HG02852 (cell line): ENCODE data around the gene IL1R2.

Experiments used
- ATAC-seq: cut with Tn5 transposase; IDR thresholded peaks from one replicate; pipeline ENCODE4 v1.9.1; 2021; ENCODE audit warnings: mild to moderate bottlenecking, moderate library complexity; ENCODE audit not compliant: unreplicated experiment

Gene IL1R2, protein sequence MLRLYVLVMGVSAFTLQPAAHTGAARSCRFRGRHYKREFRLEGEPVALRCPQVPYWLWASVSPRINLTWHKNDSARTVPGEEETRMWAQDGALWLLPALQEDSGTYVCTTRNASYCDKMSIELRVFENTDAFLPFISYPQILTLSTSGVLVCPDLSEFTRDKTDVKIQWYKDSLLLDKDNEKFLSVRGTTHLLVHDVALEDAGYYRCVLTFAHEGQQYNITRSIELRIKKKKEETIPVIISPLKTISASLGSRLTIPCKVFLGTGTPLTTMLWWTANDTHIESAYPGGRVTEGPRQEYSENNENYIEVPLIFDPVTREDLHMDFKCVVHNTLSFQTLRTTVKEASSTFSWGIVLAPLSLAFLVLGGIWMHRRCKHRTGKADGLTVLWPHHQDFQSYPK

GRCh38 chr2:101991721-101992145, at the start of gene IL1R2:
Gene IL1R2 (plus strand): TSS chr2:101991960. CDS start chr2:102008576, 16,616 bp downstream.
- no peak for ATAC-seq

- ATAC-seq = no peak
Observed at GRCh38 chr2:101942851-101943250, 48.9 kb upstream of the IL1R2 start.

GRCh38 chr2:101946372-101947039, 45.3 kb upstream of the IL1R2 start:
- ATAC-seq = no peak

GRCh38 chr2:101947374-101947773, 44.4 kb upstream of the IL1R2 start:
- ATAC-seq = no peak

GRCh38 chr2:101948625-101949155, 43.1 kb upstream of the IL1R2 start:
- ATAC-seq = no peak

DNA sequence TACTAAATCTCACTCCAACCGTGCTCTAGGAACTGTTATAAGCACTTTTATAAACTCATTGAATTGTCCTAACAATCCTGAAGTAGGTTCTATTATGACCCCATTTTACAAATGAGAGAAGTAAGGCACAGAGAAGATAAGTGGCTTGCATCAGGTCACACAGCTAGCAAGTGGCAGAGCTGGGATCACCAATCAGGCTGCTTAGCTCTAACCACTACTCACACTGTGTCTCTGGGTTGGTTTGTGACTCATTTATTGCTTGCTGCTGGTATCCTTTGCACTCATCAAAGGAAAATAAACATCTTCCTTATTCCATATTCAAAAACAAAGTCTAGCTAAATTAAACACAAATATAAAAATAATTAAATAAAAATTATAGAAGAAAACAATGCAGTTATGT, 42.5 kb upstream of the IL1R2 start:
- no peak for ATAC-seq

DNA sequence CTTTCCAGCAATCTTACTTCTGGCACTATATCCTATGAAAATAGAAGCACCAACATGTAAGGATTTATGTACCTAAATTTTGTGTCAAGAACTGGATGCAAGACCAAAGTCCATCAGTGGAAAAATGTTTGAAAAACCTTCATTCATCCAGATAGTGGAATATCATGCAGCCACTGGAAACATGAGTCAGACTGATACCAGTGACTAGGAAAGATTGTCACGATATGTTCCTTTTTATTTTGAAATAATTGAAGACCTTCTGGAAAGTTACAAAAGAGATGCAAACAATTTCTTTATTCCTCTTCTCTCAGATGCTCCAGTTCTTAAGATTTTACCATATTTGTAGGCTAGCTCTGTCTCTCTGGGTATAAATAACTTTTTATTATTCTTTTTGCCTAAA, 40.5 kb upstream of the IL1R2 start:
- no peak for ATAC-seq

DNA sequence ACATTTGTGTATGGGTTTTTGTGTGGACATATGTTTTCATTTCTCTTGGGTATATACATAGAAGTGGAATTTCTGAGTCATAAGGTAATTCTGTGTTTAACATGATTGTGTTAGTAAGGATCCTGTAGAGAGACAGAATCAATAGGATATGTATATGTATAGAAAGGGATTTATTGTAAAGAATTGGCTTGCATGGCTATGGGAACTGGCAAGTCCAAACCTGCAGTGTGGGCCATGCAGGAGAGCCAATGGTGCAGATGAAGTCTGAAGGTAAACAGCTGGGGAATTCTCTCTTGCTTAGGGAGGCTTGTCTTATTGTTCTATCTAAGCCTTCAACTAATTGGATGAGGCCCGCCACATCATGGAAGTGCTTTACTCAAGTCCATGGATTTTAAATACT, 39.2 kb upstream of the IL1R2 start:
- no peak for ATAC-seq

DNA sequence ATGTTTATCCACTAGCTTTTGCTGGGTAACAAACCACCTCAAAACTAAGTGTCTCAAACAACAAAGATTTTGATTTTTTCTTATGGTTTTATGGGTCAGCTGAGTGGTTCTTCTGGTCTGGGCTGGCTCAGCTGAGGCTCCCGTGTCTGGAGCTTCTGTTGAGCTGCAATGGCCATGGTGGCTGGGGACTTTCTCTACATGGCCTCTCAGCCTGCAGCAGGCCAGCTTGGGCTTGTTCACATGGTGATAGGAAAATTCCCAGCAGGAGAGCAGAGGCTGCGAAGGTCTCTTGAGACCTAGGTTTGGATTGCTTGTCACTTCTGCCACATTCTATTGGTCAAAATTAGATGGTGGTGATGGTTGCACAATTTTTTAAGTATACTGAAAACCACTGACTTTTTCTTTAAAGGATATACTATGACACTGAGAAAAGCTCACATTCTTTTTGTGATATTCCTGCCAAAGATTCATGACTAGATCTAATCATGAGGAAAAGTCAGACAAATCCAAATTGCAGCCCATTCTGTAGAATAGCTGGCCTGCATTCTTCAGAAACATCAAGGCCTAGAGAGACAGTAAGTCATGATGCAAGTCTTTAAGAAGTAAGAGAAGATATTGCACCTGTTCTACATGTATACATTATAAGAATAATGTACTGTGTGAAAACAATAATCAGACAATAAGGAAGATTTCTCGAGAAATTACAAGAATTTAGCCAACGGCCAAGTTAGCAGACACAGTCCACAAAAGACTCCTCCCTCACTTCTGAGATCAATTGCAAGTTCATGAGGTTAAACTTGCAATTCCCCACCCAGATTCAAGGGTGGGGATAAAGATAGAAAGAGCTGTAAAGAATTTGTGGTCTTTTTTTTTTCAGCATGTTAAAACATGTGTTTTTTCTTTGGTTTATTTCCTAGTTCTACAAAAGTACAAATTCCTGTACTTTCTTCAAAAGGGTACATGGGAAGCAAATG, 35.0 kb upstream of the IL1R2 start:
- no peak for ATAC-seq

- no peak for ATAC-seq
Observed at GRCh38 chr2:101958061-101958460, 33.7 kb upstream of the IL1R2 start.

GRCh38 chr2:101960819-101961337, 30.9 kb upstream of the IL1R2 start:
- no peak for ATAC-seq

DNA sequence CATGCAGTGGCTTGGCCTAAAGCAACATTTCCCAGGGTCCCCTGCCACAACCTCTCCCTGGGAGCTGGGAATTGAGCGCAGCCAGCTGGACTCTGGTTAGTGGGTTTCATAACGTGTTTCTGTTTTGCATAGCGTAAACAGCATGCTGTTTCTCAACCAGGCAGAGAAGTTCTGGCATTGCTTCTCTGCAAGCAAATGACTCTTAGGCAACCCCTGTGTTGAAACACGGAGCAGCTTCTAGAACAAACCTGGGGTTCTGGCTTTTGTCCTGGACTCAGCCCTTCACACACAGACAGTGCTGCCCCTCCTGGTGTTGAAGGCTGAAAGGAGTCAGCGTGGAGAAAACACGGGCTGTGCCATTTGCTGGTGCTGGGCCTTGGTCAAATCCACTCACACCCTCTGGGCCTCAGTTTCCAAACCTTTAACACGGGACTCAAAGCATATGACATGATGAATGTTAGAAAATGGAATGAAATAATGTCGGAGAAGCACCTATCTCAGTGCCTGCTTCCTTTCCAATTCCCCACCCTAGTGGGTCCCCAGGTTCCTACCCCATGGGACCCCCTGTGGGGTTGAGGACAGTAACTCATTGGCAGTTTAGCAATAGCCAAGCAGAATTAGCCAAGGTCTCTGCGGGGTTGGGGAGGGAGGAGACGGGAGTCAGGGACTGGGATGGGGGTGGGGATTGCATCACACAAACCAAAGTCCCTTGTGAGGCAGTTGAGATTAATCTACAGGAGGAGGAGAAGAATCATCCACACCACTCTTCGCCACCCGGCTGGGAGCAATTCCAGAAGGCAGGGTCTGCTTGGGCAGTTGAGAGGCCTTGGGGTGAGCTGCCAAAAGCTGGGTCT, 30.2 kb upstream of the IL1R2 start:
- ATAC-seq = no peak

DNA sequence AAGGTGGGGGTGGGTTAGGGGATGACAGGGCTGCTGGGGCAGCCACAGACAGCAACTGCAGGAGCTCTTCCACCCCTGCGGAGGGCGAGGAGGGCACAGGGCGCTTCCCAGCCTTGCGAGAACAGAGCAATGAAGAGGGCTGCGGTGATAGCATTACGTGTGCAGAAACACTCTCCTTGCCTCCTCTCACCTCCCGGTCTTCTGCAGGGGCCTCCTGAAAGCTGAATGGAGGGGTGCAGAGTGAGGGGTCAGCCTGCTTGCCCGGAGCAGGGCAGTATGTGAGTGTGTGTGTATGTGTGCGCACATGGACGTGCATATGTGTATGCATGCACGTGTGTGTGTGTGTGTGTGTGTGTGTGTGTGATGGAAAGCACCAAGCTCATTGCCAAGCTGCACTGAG, 29.5 kb upstream of the IL1R2 start:
- no peak for ATAC-seq

DNA sequence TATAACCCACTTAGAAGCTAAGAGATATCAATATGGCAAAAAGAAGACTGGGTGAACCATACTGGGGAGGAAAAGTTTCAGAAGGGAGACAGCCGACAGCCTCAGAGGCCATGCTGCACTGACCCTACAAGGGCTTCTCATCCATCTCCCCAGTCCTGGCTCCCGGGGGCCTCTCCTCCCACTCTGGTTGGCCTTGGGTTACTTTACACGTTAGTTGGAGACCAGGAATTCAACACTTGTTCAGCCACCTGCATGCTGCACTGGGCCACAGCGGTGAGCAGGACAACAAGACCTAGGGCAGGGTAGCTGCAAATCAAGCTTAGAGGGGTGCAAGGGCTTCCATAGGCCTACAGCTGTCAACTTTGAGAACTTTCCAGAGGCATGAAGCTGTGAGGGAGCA, 28.6 kb upstream of the IL1R2 start:
- ATAC-seq = no peak

DNA sequence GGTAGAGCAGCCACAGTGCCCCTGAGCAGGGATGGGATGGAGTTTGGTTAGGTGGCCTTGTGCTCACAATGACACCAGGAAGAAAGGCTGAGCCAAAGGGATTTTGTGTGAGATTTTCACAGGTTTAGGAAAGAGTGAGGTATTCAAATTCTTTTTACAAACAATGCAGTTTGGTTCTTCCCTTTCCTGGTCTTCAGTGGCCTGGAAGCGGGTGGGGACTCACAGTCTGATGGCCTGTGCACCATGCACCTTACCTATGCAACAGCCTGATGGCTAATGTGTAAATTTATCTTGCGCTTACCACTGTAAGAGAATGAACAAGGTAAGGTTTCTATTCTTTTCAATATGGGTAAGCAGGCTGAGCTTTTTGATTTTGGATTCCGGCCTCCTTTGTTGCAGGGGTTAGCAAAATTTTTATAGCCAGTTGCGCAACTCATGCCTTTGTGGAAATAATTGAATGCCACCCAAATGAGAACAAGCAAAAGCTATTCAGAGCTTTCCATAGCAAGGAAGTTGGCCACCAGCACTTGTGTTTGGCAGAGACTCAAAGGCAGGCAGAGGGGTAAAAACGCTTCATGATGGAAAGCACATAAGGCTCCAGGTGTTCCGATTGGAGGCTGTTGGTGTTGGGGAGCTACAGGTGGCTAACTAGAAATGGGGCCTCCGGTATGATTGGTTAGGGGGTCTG, 23.8 kb upstream of the IL1R2 start:
- no peak for ATAC-seq

DNA sequence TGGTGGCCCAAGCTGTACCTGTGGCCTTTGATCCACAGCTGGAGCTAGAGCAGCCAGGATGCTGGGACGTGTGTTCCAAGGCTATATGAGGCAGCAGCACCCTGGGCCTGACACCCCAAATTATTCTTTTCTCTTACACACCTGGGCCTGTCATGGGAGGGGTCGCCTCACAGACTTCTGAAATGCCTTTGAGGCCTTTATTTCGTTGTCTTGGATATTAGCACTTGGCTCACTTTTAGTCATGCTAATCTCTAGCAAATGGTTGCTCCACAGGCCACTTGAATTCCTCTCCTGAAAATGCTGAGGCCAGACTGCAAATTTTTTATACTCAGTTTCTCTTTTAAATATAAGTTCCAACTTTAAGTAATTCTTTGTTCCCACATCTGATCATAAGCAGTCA, 22.0 kb upstream of the IL1R2 start:
- ATAC-seq = no peak

- no peak for ATAC-seq
Observed at GRCh38 chr2:101970901-101971300, 20.9 kb upstream of the IL1R2 start.

- ATAC-seq = no peak
Observed at GRCh38 chr2:101971836-101972235, 19.9 kb upstream of the IL1R2 start.
